ENCODE results near the gene GALNTL6.
"Not testable (repeated sequence)": the region's sequence is repeated elsewhere in the genome, so short reads cannot be mapped to it uniquely, and the experiment has no call there.

GALNTL6 gene

DNA sequence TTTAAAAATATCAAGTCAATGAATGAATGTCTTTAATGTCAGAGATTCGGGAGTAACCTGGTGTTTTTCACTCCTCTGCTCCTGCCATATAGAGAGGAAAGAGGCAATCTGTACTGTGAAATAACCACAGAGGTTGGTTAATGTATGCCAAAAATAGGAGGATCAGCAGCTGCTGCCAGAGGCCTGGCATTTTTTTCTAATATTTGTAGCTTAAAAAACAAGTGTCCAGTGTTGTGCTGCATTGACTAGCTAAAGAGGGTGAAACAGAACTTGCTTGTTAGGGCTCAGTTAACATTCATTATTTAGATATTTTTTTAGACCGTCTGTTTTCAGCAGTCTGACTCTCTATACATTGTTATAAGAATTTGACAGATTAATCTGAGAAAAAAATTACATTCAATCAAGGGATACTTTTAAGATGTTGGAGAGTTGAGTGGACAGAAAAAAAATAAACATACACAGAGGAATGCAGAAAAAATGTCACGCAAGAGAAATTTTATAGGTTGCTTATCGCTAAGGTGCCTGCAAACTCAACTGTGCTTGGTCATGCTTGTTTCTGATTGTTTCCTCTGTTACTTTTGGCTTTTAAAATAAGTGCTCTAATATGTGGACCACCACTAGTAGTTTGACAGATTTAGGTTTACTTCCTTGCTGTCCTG is 963.1 kb downstream of the GALNTL6 start:
- no peak for DNase-seq

DNA sequence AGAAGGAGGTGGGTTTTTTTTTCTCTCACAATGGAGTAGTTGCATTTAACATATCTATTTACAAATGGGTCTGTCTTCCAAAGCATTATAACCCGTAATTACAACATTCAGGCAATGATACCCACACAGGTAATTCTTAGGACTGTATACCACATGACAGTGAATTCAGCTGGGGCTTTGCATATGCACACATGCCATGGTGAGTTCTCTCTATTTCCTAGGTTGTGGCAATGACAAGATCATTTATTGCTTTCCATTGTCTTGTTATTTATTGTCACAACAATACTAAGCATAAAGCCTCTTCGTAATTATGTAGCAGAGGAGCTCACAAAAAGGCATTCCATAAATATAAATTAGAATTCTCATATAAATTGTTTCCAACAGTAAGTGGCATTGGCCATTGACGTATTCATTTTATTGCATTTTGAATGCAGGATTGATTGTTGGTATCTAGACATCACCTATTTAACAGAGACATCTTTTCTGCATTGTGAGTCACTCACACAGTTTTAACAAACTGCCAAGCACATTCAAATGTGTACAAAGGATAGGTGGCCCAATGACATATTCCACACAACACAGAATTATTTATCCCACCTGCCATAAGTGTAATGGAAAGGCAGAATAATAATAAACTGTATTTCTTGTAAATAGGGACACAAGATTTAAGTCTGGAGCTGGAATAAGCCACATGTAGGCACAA is 964.7 kb downstream of the GALNTL6 start:
- no peak for DNase-seq

GRCh38 chr4:172778583-172778982 is 965.4 kb downstream of the GALNTL6 start:
- no peak for DNase-seq

DNA sequence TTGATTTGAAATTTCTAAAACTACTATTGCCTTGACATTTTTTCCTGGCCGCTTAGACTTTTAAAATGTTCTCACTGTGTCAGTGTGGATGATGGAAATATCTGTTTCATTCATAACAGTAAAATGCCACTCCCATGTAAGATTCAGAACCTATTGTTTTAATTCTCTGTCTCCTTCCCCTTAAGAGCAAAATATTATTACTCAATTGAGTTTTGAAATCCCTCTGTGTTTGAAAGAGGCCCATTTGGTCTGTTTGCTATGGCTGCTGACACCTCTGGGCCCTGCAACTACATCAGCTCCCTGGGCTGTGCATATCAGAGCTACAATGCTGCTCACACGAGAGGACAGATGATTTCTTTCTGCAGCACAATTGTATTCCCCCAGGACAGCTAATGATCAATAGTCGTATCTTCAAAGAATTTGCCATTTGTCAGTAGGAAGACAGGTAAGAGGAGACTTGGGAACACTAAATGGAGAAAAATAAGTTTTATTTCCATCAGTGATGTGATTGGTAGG is 967.4 kb downstream of the GALNTL6 start:
- no peak for DNase-seq

DNA sequence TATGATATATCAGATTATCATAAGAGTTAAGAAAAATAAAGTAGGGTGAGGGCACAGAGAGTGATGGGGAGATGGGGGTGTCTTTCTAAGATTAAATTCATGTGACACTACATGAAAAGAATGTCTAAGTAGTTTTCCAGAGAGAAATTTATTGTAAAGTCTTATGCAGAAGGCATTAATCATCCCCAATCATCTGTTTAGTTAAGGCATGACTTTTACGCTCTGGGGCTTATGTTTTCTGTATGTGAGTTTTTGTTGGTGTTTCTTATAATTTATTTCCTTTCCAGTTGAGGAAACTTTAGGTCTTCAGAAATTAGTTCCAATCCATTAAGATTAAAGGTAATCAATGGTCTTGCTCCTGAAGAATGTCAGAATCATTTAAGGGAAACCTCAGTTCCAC is 972.4 kb downstream of the GALNTL6 start:
- no peak for DNase-seq

DNA sequence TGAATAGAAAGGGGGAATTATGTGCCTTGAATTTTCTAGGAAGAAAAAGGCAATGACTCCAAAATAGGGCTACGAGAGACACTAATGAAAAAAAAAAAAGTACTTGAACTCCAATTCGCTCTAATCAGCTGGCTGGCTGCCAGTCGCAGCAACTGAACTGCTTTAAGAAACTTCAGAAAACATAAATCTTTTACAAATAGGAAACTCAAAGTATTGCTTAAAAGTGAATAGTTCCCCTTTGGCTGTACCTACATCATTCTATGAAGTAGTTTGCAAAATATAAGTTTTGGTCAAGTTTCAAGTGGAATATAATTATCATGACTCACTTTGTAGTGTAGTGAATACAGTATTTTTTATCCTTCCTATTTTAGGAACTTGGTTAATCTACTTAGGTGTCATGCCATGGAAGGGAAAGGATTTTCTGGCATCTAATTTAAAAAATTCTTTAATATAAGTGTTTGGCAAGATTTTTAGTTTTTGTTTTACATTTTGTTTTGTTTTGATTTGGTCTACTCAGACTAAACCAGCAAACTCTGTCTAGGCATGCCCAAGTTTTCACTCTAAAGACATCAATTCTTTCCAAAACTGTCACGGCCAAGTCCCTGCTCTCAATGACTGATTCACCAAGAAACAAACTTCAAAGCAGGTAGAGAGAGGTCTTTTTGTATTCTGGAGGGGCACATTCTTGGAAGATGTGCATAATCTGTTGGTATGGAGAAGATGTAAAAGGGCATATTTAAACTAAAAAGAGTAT is 973.0 kb downstream of the GALNTL6 start:
- no peak for DNase-seq

GRCh38 chr4:172787111-172787510 is 973.9 kb downstream of the GALNTL6 start:
- DNase-seq = no peak

DNA sequence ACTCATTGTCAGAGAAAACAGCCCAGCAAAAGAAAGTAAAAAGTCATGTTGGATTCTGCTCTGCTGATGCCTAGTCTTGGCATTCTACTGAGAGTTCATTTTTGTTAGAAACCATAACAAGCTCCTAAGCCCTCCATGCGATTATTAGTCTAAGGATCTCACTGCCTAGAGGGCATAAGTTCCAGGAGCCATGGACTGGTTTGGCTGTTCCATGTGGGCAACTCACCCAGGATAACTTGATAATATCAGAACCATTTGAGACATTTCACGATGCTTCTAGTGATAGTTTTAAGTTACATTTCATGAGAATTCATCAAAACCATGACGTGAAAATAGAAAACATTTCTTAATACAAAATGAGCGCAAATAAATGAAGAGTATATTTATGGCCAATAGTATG is 978.6 kb downstream of the GALNTL6 start:
- DNase-seq = no peak

- no peak for DNase-seq
Observed at GRCh38 chr4:172793565-172794306, 980.5 kb downstream of the GALNTL6 start.

- DNase-seq = no peak
Observed at GRCh38 chr4:172794307-172794703, 981.1 kb downstream of the GALNTL6 start.

GRCh38 chr4:172797281-172797680 is 984.1 kb downstream of the GALNTL6 start:
- DNase-seq = not testable (repeated sequence)

- DNase-seq = no peak
Observed at GRCh38 chr4:172802032-172802431, 988.8 kb downstream of the GALNTL6 start.

DNA sequence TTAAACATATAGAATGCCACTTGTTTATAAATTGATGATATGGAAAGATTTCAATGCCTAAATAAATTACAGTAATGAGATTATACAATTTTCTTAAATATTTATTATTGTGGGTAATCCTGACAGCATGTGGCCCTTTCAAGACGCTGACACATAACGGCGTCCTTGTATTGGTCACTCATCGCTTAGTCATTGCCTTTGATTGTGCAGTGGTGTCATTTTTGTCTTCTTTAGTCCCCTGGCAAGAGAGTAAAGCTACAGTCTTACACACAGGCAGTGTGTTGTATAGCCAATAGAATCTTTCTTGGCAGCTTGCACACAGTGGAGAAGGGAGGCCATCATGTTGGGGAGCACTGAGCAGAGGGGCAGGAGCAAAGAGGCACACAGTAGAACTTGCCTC is 993.6 kb downstream of the GALNTL6 start:
- no peak for DNase-seq

GRCh38 chr4:172808196-172808595 is 995.0 kb downstream of the GALNTL6 start:
- no peak for DNase-seq

GRCh38 chr4:172809319-172809718 is 996.1 kb downstream of the GALNTL6 start:
- no peak for DNase-seq

- DNase-seq = no peak
Observed at GRCh38 chr4:172813359-172813923, 1000.2 kb downstream of the GALNTL6 start.

GRCh38 chr4:172815499-172816164 is 1002.4 kb downstream of the GALNTL6 start:
- no peak for DNase-seq

GRCh38 chr4:172818901-172819300 is 1005.7 kb downstream of the GALNTL6 start:
- no peak for DNase-seq

DNA sequence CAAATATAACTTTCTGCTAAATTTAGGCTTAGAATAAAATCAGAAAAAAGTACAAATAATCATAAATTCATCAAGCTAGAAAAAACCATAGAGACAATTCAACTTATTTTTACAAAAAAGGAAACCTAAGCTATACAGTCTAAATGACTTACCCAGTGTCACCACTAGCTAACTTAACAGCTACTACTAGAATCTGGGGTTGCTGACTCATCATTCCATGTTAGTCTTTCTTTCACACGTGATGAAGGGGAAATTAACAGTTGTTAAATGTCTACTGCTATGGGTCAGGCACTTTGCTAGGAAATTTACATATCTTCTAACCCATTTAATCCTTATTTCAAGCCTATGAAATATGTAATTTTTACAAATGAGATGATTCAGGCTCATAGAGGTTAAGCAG is 1006.1 kb downstream of the GALNTL6 start:
- no peak for DNase-seq

- no peak for DNase-seq
Observed at GRCh38 chr4:172822331-172822730, 1009.1 kb downstream of the GALNTL6 start.

- DNase-seq = no peak
Observed at GRCh38 chr4:172826346-172826745, 1013.1 kb downstream of the GALNTL6 start.

- no peak for DNase-seq
Observed at GRCh38 chr4:172826861-172827260, 1013.7 kb downstream of the GALNTL6 start.

Measured in NCI-H226 (cell line).